HCEC 1CT (cell line): ENCODE data around the gene SARNP.
"Not testable (repeated sequence)": the region's sequence is repeated elsewhere in the genome, so short reads cannot be mapped to it uniquely, and the experiment has no call there.

Source experiments
- DNase-seq: peaks from one replicate; pipeline ENCODE4 v3.0.0-alpha.2; 2017

SARNP gene

DNA sequence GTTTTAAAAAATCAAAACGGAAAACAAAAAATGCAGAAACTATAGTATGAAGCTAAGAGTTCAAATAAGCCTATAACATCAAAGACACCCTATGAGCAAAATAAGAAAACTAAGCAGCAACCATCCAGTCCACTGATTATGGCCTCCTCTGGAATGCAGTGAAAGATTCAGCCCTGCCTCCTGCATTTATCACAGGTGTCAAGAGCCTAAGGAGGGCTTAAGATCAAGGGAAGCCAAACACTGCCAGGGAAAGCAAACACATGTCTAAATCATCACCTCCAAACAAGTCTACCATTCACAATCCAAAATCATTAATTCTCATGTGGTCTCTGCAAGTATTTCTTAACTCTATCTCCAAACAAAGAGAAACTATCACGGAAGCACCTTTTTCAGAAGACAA, 28.4 kb downstream of the SARNP start:
- no peak for DNase-seq

DNA sequence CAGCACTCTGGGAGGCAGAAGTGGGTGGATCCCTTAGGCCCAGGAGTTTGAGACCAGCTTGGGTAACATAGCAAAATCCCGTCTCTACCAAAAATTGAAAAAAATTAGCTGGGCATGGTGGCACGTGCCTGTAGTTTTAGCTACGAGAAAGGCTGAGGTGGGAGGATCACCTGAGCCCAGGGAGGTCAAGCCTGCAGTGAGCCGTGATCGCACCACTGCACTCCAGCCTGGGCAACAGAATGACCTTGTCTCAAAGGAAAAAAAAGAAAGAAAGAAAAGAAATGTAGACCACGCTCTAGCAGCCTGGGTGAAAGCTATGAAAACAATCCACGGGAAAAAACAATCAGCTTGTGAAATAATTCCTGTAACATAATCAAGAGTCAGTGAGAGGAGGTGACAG, 29.0 kb downstream of the SARNP start:
- no peak for DNase-seq

DNA sequence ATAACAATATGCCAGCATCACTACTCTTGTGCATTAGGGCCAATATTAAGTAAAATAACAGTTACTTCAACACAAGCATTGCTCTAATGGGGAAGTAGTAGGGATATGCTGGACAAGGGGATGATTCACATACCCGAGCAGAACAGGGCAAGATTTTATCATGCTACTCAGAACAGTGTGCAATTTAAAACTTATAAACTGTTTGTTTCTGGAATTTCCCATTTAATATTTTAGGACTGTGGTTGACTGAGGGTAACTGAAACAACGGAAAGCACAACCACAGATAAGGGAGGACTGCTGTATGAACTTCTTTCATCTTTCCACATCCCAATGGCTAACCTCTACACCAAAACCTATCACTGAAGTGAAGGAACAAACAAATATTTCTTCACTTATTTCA, 36.8 kb downstream of the SARNP start:
- no peak for DNase-seq

DNA sequence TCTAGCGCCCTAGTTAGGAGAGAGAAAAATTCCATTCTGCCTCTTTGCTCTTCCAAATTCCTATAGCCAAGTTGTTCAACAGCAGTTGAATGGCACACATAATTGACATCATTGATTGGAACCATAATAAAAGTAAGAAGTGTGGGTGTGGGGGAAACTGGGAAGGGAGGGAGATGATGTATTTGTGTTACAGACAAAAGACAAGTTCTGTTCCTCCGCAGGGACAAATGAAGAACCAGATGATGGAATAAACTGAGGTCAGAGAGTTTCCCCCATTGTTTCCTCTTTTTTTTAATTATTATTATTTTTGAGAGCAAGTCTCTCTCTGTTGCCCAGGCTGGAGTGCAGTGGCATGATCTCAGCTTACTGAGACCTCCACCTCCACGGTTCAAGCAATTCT, 39.7 kb downstream of the SARNP start:
- DNase-seq: no peak

DNA sequence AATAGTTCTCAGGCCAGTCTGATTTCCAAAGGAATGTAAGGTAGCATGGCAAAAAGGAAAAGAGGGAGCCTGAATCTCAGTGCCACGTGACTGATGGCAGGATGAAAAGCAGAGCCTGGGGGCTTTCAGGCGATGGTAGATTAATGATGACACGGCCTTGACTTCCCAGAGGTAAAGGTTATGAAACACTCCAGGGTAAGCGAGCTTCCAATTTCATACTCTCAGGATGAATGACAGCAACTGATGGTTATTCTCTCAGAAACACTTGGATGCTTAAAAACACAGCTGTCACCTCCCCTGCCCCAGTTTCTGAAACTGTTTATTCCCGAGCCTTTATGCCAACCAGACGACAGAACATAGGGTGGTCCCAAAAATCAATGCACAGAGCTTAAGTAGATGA, 45.8 kb downstream of the SARNP start:
- DNase-seq: no peak

DNA sequence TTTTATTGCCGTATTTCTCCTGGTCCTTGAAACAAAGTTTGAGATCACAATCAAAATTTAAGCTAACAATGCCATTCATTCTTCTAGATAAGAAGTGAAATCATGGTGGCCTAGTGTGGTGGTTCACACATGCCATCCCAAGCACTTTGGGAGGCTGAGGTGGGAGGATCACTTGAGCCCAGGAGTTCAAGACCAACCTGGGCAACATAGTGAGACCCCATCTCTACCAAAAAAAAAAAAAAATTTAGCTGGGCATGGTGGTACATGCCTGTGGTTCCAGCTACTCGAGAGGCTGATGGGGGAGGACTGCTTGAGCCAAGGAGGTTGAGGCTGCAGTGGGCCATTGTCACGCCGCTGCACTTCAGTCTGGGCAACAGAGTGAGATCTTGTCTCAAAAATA, 50.4 kb downstream of the SARNP start:
- no peak for DNase-seq

DNA sequence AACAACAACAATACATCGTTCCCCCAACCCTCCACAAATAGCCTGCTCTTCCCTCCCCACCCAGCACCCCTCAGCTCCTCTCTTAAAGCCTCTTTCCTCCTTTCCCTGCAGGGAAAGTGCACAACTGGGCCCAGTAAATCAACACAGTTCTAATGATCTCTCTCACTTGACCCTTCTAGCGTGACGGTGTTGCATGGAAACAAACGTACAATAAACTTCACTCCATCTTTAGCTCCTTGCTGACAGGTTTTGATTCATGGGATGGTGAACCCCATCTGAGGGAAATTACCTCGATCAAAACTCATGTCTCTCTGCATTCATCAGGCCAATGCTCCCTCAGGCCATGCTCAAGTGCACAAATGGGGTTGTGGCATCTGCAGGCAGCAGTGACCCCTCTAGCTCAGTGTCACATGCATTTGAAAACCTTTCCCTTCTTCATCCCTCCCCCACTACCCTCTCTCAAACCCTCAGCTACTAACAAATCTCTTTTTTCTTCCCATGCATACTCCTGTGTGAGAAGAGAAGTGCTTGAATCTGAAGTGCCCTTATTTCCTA, 51.7 kb downstream of the SARNP start:
- DNase-seq: no peak

DNA sequence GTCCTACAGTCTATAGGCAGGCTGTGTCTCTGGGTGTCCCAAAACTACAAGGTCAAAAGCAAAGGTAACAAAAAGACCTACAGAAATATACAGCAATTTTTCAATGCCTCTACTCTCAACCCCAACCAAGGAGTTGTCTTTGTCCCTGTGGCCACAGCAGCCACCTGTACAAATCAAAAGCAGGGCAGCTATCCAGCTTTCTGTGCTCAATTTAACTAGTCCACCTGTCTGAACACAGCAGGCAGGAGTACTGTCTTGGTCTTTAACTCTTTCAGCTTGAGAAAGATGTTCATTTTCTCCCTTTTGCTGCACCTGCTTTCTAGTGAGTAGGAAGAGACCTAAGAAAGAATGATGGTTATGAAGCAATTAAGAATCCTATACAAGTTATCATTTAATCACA, 54.9 kb downstream of the SARNP start:
- DNase-seq: no peak

DNA sequence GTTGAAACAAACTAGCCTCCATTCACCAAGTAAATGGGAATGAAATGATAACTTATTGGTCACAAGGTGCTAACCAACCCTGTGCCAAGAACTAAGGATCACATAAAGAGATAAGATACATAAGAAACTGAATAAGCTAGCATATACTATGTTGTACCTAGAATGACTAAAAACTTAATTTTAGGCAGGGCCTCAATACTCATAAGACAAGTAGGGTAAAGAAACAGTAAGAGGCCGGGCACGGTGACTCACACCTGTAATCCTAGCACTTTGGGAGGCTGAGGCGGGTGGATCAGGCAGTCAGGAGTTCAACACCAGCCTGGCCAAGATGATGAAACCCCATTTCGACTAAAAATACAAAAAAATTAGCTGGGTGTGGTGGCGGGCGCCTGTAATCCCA, 56.9 kb downstream of the SARNP start:
- no peak for DNase-seq

DNA sequence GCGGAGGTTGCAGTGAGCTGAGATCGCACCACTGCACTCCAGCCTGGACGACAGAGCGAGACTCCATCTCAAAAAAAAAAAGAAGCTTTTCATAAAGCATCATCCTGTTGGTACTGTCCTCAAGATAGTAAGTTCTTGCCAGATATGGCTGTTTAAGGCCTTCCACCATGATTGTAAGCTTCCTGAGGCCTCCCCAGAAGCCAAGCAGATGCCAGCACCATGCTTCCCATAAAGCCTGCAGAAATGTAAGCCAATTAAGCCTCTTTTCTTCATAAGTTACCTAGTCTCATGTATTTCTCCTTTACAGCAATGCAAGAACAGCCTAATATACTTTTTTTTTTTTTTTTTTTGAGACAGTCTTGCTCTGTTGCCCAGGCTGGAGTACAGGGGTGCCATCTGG, 58.9 kb downstream of the SARNP start:
- not testable (repeated sequence) for DNase-seq

DNA sequence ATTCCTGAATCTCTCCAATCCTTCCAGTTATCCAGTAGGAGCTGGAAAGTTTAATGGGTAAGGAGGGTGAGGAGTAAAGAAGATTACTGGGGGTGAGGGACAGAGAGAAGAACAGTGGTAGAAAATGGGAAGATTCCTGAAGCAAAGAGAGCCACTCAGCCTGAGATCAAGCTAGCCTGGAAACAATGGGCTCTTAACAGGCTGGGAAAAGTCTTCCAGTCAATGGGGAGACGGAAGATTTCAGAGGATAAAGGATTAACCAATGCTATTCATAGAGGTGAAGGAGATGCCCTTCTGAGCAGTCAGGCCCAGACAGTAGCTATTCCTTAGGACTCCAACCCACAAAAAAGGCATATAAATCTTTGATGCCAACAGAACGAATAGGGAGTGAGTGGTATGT, 59.8 kb downstream of the SARNP start:
- DNase-seq: no peak

DNA sequence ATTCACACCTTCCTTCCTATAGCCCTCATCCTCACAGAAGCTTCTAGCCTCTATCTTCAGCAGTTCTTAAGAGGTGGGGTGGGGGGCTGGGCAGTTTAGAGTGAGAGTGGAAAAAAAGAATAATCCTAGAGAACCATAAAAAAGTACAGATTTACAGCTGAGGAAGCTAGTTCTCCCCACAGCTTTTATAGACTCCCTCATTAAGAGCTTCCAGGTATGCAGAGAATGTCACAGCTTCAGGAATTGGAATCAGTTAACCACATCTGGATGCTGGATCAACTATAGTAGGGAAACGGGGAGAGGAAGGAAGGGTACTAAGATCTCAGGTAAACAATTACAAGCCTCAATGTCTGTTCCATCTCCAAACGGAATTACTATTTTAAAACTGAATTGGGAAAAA, 62.3 kb downstream of the SARNP start:
- DNase-seq: no peak

DNA sequence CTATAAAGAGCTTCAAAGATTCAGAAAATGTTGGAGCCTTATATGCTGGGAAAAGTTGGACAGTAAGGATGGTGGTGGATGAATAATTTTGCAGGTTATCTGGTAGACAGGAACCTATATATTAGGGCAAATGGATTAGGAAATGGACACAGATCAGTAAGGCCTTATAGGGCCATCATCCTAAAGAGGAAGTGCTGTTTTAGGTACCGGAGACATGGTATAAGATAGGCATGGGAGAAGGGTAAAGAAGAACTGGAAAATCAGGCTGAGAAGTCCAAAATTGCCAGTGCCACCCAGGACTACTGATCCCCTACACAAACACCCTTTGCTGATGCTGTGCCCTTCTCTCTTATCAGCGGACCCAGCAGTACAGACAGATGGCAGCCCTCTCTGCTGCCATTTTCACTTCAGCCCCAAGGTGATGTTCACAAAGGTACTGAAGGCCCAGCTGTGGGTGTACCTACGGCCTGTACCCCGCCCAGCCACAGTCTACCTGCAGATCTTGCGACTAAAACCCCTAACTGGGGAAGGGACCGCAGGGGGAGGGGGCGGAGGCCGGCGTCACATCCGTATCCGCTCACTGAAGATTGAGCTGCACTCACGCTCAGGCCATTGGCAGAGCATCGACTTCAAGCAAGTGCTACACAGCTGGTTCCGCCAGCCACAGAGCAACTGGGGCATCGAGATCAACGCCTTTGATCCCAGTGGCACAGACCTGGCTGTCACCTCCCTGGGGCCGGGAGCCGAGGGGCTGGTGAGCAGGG, 69.1 kb downstream of the SARNP start:
- no peak for DNase-seq

DNA sequence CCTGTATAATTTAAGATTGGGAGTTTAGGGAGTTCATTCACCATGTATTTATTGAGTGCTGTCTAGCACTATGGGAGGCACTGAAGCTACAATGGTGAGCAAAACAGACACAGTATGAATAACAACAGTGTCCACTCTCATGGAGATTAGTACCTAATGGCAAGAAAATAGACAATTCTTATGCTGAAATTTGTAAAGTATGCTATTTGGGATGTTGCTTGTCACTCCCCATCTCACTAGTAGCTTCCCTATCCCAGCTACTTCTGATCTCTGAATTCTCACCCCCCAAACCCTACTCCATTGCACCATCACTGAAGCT, 70.7 kb downstream of the SARNP start:
- no peak for DNase-seq

DNA sequence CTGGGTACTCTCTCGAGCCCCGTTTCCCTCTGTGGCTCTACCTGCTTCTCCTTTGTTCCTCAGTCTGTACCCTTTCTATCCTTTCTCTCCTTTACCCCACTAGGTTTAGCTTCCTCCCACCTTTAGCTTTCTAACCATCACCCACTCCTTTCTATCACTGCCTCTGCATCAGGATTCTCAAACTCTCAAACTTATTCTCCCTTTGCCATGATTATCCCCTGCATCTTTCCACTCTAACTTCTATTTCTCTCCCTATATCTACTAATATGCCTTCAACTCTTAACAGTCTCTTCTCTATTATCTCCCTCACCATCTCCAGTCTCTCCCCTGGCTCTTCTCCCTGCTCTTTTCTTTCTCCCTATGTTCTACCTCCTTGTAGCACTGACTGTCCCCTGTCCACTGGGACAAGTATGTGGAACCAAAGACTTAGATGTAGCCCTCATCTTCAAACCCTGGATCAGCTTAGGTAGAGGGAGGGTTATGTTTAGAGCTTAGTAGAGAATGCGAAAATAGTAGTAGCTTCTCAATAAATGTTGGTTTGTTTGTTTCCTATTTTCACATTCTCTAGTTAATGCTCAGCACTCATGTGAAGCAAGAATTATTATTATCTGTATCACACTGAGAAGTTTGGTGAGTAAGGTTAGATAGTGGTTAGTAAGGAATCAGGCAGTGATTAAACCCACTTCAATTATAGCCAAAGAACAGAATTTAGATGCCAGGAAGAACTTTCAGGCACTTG, 71.2 kb downstream of the SARNP start:
- DNase-seq: no peak

DNA sequence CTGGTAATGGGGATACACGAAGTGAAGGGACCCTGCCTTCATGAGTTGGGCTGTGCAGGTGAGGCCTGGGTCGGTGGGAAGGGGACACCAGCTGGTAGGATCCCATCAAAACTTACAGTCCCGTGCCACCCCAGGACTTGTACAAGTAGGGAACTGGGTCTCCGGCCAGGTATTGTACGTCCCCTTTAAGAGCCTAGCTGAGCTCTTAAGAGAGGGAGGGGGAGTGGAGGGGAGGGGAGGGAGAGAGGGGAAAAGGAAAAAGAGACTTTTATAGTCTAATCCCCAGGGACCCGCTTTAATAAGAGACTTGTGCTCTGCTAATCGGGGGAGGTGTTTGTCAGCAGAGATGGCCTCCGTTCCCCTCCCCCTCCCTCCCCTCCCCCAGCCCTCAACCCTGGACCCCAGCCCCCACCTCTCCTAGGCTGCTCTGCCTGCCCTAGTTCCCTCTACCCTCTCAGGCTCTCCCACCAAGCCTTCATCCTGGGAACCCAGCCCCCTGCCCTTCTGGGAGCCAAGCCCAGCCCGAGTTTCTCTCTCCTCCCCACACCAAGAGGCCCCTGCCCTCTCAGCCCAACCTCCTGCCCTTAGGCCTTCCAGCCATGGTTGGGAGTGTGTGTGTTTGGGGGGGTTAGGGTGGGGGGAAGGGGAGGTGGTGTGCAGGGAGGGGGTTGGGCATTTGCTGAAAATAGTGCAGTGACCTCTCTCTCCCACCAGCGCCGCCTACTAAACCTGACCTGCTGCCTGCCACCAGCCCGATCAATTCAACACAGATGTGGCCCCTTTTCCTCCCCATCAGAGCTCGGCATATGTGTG, 72.0 kb downstream of the SARNP start:
- DNase-seq: no peak

DNA sequence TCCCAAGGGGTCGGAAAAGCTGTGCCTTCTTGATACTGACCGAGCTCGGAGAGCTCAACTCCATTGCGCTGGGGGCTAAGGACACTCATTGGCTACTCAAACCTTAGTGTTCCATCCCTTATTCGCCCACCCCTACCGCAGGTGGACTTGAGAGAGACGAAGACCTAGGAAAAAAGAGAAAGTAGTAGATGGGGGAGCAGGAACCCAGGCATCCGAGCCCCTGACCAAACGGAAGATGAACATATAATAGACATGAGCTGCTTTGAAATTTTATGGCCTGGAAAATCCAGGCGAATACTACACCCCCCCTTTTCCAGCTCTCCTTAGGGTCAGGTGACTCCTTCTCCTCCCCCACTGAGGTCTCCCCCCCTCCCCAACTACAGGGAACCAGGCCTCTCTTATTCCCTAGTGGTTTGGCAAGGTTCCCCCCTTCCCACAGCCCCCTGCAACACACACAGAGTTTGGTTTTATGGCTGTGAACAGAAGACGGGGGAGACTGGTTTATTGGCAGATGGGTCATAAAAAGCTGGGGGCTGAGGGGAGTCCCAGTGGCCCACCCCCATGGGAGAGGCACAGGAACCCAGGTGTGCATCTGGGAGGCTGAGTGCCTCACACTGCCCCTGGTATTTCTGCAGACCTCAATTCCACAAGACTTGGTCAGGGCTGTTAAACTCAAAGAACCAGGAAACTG, 73.0 kb downstream of the SARNP start:
- no peak for DNase-seq

DNA sequence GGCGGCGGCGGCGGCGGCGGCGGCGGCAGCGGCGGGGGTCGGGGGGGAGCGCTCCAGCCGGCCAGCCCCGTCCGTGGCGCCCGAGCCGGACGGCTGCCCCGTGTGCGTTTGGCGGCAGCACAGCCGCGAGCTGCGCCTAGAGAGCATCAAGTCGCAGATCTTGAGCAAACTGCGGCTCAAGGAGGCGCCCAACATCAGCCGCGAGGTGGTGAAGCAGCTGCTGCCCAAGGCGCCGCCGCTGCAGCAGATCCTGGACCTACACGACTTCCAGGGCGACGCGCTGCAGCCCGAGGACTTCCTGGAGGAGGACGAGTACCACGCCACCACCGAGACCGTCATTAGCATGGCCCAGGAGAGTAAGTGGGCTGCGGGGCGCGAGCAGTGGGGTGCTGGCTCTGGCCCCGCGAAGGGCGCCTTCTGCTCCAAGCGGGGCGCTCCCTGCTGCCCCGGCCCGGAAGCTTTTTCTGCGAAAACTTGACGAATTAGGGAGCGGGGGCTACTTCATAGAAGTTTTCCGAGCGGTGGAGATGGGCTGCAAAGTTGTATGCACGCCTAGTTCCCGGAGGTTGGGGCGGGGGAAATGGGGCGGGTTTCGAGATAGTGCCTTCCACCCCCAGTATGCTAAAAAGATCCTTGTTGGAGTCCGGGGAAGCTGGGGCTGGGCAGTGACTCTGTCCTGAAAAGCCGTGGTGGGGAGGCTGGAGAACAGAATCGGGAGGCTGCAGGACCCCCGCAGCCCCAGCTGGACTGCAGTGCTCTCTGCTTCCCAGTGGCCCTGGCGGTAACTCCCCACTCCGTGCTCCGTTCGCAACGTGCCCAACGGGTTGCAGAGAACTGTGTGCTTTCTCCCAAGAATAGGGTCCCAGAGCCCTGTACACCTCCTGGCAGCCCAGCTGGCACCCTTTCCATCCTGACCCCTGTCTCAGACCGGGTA, 73.9 kb downstream of the SARNP start:
- DNase-seq: peak; percentile 76

DNA sequence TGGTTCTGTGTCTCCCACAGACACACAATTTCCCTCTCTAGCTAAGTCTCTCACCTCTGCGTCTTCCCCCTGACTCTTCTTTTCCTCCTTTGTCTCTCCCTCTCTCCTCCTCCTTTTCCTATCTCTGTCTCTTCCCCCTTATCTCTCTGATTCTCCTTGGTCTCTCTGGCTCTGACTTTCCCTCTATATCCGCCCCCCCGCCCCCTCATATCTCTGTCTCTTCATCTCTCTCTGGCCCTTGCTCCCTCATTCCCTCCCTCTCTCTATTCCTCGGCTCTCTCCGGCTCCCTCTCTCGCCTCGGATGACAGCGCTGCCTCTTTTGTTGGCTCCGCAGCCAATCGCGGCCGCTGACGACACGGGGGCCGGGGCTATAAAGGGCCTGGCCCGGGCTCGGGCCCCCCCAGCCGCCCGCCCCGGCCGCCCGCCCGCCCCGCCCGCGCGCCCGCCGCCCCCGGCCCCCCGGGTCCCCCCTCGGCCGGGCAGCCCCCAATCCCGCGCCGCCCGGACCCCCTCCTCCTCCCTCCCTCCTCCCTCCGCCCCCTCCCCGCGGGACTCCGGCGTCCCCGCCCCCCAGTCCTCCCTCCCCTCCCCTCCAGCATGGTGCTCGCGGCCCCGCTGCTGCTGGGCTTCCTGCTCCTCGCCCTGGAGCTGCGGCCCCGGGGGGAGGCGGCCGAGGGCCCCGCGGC, 74.7 kb downstream of the SARNP start, which contains the start of gene GDF11:
Gene GDF11, plus strand, starts transcription at position 404 of the 687 bp plus-strand sequence. Its CDS starts 195 bp downstream, at position 599.
- peak; percentile 71 for DNase-seq

DNA sequence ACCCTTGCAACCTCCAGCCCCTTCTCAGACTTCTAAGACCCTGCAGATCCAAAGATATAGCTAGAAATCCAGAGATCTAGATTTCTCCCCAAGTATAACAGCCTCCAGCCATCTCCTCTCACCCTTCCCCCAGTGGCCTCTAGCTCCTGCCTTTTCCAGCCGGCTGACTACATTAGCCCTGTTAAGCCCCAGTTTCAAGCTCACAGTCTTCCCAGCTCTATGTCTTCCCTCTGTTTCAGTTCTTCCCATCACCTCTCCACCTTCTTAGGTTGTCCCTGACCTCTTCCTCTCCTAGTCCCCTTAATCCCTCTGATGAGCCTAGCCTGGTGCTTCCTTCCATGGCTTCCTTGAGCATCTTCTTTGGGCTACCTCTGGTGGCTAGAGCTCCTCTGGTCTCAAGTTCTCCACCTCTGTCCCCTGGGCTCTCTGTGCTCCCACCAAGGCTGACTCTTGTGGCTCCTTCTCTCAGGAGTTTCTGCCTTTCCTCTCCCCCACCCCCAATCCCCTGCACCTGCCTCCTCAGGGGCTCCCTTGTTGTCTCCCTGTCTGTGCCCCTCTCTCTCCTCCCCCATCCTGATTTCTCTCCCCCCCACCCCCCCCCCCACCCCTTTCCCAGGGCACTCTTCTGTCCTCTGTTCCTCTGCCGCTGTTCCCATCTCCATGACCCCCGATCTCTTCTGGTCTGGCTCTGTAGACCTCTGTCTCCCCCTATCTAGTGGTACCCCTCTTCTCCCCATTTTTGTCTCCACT, 75.4 kb downstream of the SARNP start:
- no peak for DNase-seq
